ENCODE results near the gene SLC34A2.

Gene SLC34A2

GRCh38 chr4:25662306-25662705 is 6.7 kb downstream of the SLC34A2 start:
- no peak for DNase-seq

- DNase-seq: no peak
Observed at GRCh38 chr4:25663781-25664180, 8.1 kb downstream of the SLC34A2 start.

GRCh38 chr4:25666031-25666630 is 10.5 kb downstream of the SLC34A2 start:
- no peak for DNase-seq

- DNase-seq: no peak
Observed at GRCh38 chr4:25667931-25668557, 12.4 kb downstream of the SLC34A2 start.

GRCh38 chr4:25670991-25671390 is 15.3 kb downstream of the SLC34A2 start:
- DNase-seq: no peak

GRCh38 chr4:25672756-25673155 is 17.1 kb downstream of the SLC34A2 start:
- DNase-seq: no peak

- no peak for DNase-seq
Observed at GRCh38 chr4:25674386-25674785, 18.7 kb downstream of the SLC34A2 start.

- DNase-seq: no peak
Observed at GRCh38 chr4:25676221-25676620, 20.6 kb downstream of the SLC34A2 start.

GRCh38 chr4:25677157-25677556 is 21.5 kb downstream of the SLC34A2 start:
- no peak for DNase-seq

- DNase-seq: no peak
Observed at GRCh38 chr4:25677943-25678342, 22.3 kb downstream of the SLC34A2 start.

- no peak for DNase-seq
Observed at GRCh38 chr4:25687773-25688172, 32.1 kb downstream of the SLC34A2 start.

GRCh38 chr4:25694466-25694865 is 38.8 kb downstream of the SLC34A2 start:
- no peak for DNase-seq

GRCh38 chr4:25696409-25696808 is 40.8 kb downstream of the SLC34A2 start:
- no peak for DNase-seq

- no peak for DNase-seq
Observed at GRCh38 chr4:25697516-25697915, 41.9 kb downstream of the SLC34A2 start.

GRCh38 chr4:25700661-25701060 is 45.0 kb downstream of the SLC34A2 start:
- DNase-seq: no peak

GRCh38 chr4:25702848-25703247 is 47.2 kb downstream of the SLC34A2 start:
- DNase-seq: no peak

- no peak for DNase-seq
Observed at GRCh38 chr4:25703731-25704388, 48.2 kb downstream of the SLC34A2 start.

- no peak for DNase-seq
Observed at GRCh38 chr4:25704516-25704915, 48.9 kb downstream of the SLC34A2 start.

- DNase-seq: no peak
Observed at GRCh38 chr4:25710637-25711036, 55.0 kb downstream of the SLC34A2 start.

- DNase-seq: no peak
Observed at GRCh38 chr4:25712611-25713010, 57.0 kb downstream of the SLC34A2 start.

- DNase-seq: no peak
Observed at GRCh38 chr4:25713812-25714211, 58.2 kb downstream of the SLC34A2 start.

GRCh38 chr4:25722964-25723363 is 67.3 kb downstream of the SLC34A2 start:
- no peak for DNase-seq

- DNase-seq: no peak
Observed at GRCh38 chr4:25723409-25723808, 67.8 kb downstream of the SLC34A2 start.

GRCh38 chr4:25725870-25726269 is 70.2 kb downstream of the SLC34A2 start:
- DNase-seq: no peak

Measured in NCI-H526 treated with DMSO at 0.1 percent for 48 hours (cell line).